GM23338 (cell line): ENCODE measurements around the gene AMFR. TPM values are rescaled to one million over a fixed set of nuclear protein-coding genes. Genes with fewer than 3 reads are reported as not detected.

Source experiments
- ATAC-seq: fragments of 200-7000 bp; cut with Tn5 transposase; 3 replicates; pipeline ENCODE4 v1.9.1; 2020
- DNase-seq: peaks from one replicate; pipeline ENCODE4 v3.0.0-alpha.2; 2015; ENCODE audit warnings: low spot score
- H2AFZ ChIP-seq: fragments of 200-600 bp; sonication (generic); 2 replicates; pipeline ENCODE4 v1.8.0; 2016; ENCODE audit warnings: antibody characterized with exemption, mild to moderate bottlenecking, moderate library complexity
- H3F3A ChIP-seq: fragments of 200-600 bp; sonication (generic); replicated peaks from 2 replicates; pipeline ENCODE4 v1.8.0; 2017; ENCODE audit warnings: antibody characterized with exemption, mixed run types, low read depth
- H3K27ac ChIP-seq: fragments of 200-600 bp; sonication (generic); 2 replicates; pipeline ENCODE4 v1.6.1; 2016; ENCODE audit warnings: low read depth
- H3K27me3 ChIP-seq: fragments of 200-600 bp; sonication (generic); 2 replicates; pipeline ENCODE4 v1.8.0; 2016; ENCODE audit warnings: mild to moderate bottlenecking, mixed run types, moderate library complexity; ENCODE audit not compliant: insufficient read depth
- H3K36me3 ChIP-seq: fragments of 200-600 bp; sonication (generic); 2 replicates; pipeline ENCODE4 v1.8.0; 2016; ENCODE audit warnings: mild to moderate bottlenecking; ENCODE audit not compliant: insufficient read depth
- H3K4me1 ChIP-seq: fragments of 200-600 bp; sonication (generic); 2 replicates; pipeline ENCODE4 v1.8.0; 2016; ENCODE audit warnings: mild to moderate bottlenecking, moderate library complexity; ENCODE audit not compliant: insufficient read depth
- H3K4me2 ChIP-seq: fragments of 200-600 bp; sonication (generic); 2 replicates; pipeline ENCODE4 v1.7.1; 2017; ENCODE audit warnings: mixed run types
- H3K4me3 ChIP-seq: fragments of 200-600 bp; sonication (generic); 2 replicates; pipeline ENCODE4 v1.6.1; 2016; ENCODE audit warnings: mixed run types
- H3K79me2 ChIP-seq: fragments of 200-600 bp; sonication (generic); replicated peaks from 2 replicates; pipeline ENCODE4 v1.8.0; 2017; ENCODE audit warnings: mild to moderate bottlenecking; ENCODE audit not compliant: insufficient read depth
- H3K9me2 ChIP-seq: fragments of 200-600 bp; sonication (generic); 2 replicates; pipeline ENCODE4 v1.8.0; 2017; ENCODE audit not compliant: insufficient read depth
- H4K20me1 ChIP-seq: fragments of 200-600 bp; sonication (generic); replicated peaks from 2 replicates; pipeline ENCODE4 v1.8.0; 2017; ENCODE audit warnings: mild to moderate bottlenecking; ENCODE audit not compliant: insufficient read depth
- H3K27ac Mint-ChIP-seq: 2 replicates; pipeline ENCODE4 v1.8.0; 2020; ENCODE audit warnings: inconsistent platforms, mild to moderate bottlenecking, moderate library complexity, mixed read lengths
- H3K27me3 Mint-ChIP-seq: 3 replicates; pipeline ENCODE4 v1.8.0; 2022; ENCODE audit warnings: low read depth, mild to moderate bottlenecking, moderate library complexity, mixed read lengths, inconsistent platforms; ENCODE audit not compliant: insufficient read depth, poor library complexity
- H3K36me3 Mint-ChIP-seq: 3 replicates; pipeline ENCODE4 v1.8.0; 2021; ENCODE audit warnings: low read depth, mild to moderate bottlenecking, inconsistent platforms, moderate library complexity, mixed read lengths
- H3K4me1 Mint-ChIP-seq: 3 replicates; pipeline ENCODE4 v1.8.0; 2020; ENCODE audit warnings: mild to moderate bottlenecking, inconsistent platforms, mixed read lengths
- H3K4me3 Mint-ChIP-seq: 3 replicates; pipeline ENCODE4 v1.8.0; 2021; ENCODE audit warnings: moderate library complexity, mild to moderate bottlenecking, inconsistent platforms, mixed read lengths
- H3K9me3 Mint-ChIP-seq: 3 replicates; pipeline ENCODE4 v1.8.0; 2020; ENCODE audit warnings: moderate library complexity, mild to moderate bottlenecking, inconsistent platforms, mixed read lengths
- CREB1 ChIP-seq: fragments of 250-450 bp; sonication (Bioruptor Pico); IDR thresholded peaks from 2 replicates; pipeline ENCODE4 v1.5.0; 2020; ENCODE audit warnings: low read depth, mild to moderate bottlenecking, moderate library complexity
- EZH2 ChIP-seq: fragments of 200-600 bp; sonication (generic); IDR thresholded peaks from one replicate; pipeline ENCODE4 v1.8.0; 2017; ENCODE audit warnings: antibody characterized with exemption, mild to moderate bottlenecking, low read depth; ENCODE audit not compliant: unreplicated experiment
- EZH2phosphoT487 ChIP-seq: fragments of 200-600 bp; sonication (generic); IDR thresholded peaks from one replicate; pipeline ENCODE4 v1.8.1; 2018; ENCODE audit warnings: antibody characterized with exemption; ENCODE audit not compliant: unreplicated experiment
- JUNB ChIP-seq: IDR thresholded peaks from one replicate; pipeline ENCODE4 v1.6.1; 2016; ENCODE audit warnings: antibody characterized with exemption; ENCODE audit not compliant: unreplicated experiment
- NANOG ChIP-seq: IDR thresholded peaks from 2 replicates; pipeline ENCODE4 v1.6.1; 2016; ENCODE audit warnings: antibody characterized with exemption, borderline replicate concordance
- POLR2AphosphoS5 ChIP-seq: IDR thresholded peaks from 2 replicates; pipeline ENCODE4 v1.6.1; 2016; ENCODE audit warnings: antibody characterized with exemption, low read depth
- STAT1 ChIP-seq: IDR thresholded peaks from one replicate; pipeline ENCODE4 v1.6.1; 2016; ENCODE audit warnings: antibody characterized with exemption; ENCODE audit not compliant: unreplicated experiment
- ZNF114 ChIP-seq: fragments of 250-450 bp; sonication (Bioruptor Pico); IDR thresholded peaks from 2 replicates; pipeline ENCODE4 v1.5.0; 2020; ENCODE audit warnings: mild to moderate bottlenecking, moderate library complexity
- ZNF331 ChIP-seq: fragments of 250-450 bp; sonication (Bioruptor Pico); IDR thresholded peaks from 2 replicates; pipeline ENCODE4 v1.5.0; 2020; ENCODE audit warnings: low read depth, mild to moderate bottlenecking, moderate library complexity
- ZNF462 ChIP-seq: fragments of 250-450 bp; sonication (Bioruptor Pico); IDR thresholded peaks from 2 replicates; pipeline ENCODE4 v1.5.0; 2020; ENCODE audit warnings: mild to moderate bottlenecking, moderate library complexity
- polyA plus RNA-seq: library from polyadenylated mRNA; unstranded; fragments of >200 nt; fragmentation: Nextera tagmentation; extraction: Ambion mirVana; gene quantifications from 2 replicates; pipeline ENCODE4 v1.2.1, GENCODE V29; 2016
- total RNA-seq: library from RNA; depleted of rRNA; stranded (reverse); fragments of >200 nt; shearing (Covaris generic); gene quantifications from 2 replicates; pipeline ENCODE4 v1.2.3, GENCODE V29; 2014
- TF ChIP-seq, protein P1 (sequence below): IDR thresholded peaks from one replicate; pipeline ENCODE4 v1.6.1; 2018; ENCODE audit warnings: antibody characterized with exemption; ENCODE audit not compliant: unreplicated experiment
- TF ChIP-seq, protein P2 (sequence below), 2 experiments: fragments of 200-600 bp in 1 of 2; sonication (generic) in 1 of 2; conservative IDR thresholded peaks; 2 replicates each; pipeline versions ENCODE4 v1.5.1 to v1.6.1; 2016 to 2017; ENCODE audit warnings: antibody characterized with exemption in 2 of 2, low read depth in 2 of 2, mild to moderate bottlenecking in 2 of 2, moderate library complexity in 1 of 2
- TF ChIP-seq, protein P3 (sequence below): IDR thresholded peaks from 2 replicates; pipeline ENCODE4 v1.6.1; 2016; ENCODE audit warnings: antibody characterized with exemption

The AMFR gene
- total and polyA plus RNA-seq, 2 experiments from 2014 or later = 9.0 to 41.1 TPM

GRCh38 chr16:56421313-56421712 lies 4.0 kb downstream of the AMFR start:
- TF ChIP-seq ZNF114 (no peak), ZNF331 (CRISPR knock-in tag) (no peak), EZH2phosphoT487 (no peak), ZNF462 (CRISPR knock-in tag) (no peak), EZH2 (no peak), CREB1 (CRISPR knock-in tag) (no peak), POLR2AphosphoS5 (no peak), JUNB (no peak), NANOG (no peak), STAT1 (no peak)
- TF ChIP-seq, protein P1, sequence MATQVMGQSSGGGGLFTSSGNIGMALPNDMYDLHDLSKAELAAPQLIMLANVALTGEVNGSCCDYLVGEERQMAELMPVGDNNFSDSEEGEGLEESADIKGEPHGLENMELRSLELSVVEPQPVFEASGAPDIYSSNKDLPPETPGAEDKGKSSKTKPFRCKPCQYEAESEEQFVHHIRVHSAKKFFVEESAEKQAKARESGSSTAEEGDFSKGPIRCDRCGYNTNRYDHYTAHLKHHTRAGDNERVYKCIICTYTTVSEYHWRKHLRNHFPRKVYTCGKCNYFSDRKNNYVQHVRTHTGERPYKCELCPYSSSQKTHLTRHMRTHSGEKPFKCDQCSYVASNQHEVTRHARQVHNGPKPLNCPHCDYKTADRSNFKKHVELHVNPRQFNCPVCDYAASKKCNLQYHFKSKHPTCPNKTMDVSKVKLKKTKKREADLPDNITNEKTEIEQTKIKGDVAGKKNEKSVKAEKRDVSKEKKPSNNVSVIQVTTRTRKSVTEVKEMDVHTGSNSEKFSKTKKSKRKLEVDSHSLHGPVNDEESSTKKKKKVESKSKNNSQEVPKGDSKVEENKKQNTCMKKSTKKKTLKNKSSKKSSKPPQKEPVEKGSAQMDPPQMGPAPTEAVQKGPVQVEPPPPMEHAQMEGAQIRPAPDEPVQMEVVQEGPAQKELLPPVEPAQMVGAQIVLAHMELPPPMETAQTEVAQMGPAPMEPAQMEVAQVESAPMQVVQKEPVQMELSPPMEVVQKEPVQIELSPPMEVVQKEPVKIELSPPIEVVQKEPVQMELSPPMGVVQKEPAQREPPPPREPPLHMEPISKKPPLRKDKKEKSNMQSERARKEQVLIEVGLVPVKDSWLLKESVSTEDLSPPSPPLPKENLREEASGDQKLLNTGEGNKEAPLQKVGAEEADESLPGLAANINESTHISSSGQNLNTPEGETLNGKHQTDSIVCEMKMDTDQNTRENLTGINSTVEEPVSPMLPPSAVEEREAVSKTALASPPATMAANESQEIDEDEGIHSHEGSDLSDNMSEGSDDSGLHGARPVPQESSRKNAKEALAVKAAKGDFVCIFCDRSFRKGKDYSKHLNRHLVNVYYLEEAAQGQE = no peak
- TF ChIP-seq, protein P2, sequence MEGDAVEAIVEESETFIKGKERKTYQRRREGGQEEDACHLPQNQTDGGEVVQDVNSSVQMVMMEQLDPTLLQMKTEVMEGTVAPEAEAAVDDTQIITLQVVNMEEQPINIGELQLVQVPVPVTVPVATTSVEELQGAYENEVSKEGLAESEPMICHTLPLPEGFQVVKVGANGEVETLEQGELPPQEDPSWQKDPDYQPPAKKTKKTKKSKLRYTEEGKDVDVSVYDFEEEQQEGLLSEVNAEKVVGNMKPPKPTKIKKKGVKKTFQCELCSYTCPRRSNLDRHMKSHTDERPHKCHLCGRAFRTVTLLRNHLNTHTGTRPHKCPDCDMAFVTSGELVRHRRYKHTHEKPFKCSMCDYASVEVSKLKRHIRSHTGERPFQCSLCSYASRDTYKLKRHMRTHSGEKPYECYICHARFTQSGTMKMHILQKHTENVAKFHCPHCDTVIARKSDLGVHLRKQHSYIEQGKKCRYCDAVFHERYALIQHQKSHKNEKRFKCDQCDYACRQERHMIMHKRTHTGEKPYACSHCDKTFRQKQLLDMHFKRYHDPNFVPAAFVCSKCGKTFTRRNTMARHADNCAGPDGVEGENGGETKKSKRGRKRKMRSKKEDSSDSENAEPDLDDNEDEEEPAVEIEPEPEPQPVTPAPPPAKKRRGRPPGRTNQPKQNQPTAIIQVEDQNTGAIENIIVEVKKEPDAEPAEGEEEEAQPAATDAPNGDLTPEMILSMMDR (conservative IDR thresholded peaks at IDR 0.05; ENCODE audit: low read depth in 2 of 2) = no peak
- TF ChIP-seq, protein P3, sequence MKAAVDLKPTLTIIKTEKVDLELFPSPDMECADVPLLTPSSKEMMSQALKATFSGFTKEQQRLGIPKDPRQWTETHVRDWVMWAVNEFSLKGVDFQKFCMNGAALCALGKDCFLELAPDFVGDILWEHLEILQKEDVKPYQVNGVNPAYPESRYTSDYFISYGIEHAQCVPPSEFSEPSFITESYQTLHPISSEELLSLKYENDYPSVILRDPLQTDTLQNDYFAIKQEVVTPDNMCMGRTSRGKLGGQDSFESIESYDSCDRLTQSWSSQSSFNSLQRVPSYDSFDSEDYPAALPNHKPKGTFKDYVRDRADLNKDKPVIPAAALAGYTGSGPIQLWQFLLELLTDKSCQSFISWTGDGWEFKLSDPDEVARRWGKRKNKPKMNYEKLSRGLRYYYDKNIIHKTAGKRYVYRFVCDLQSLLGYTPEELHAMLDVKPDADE = no peak
- no peak for DNase-seq
- Mint-ChIP-seq H3K9me3 (no peaks in the 10 kb centered on the region), H3K4me3 (no peak overlapping the region), H3K27me3 (peaks cover 21% of the 10 kb centered on the region), H3K4me1 (peaks cover 38% of the 10 kb centered on the region), H3K27ac (no peak overlapping the region), H3K36me3 (no peaks in the 10 kb centered on the region)
- Histone ChIP-seq H3K27me3 (peaks cover 15% of the 10 kb centered on the region), H3K9me2 (peaks cover 3% of the 10 kb centered on the region; the same call in 1 of the 2 replicates), H2AFZ (no peak overlapping the region), H3K36me3 (no peaks in the 10 kb centered on the region), H3K4me2 (no peak overlapping the region), H3K27ac (no peak overlapping the region), H3F3A (peaks cover 5% of the 10 kb centered on the region), H3K4me1 (peaks cover 32% of the 10 kb centered on the region), H3K4me3 (no peak overlapping the region), H3K79me2 (peaks cover 80% of the 10 kb centered on the region), H4K20me1 (peaks cover 27% of the 10 kb centered on the region)
- ATAC-seq = no peak
